K562 (cell line): ENCODE data around the gene NPEPL1.

Experiments
- CHD2 ChIP-seq: IDR thresholded peaks from 2 replicates; pipeline ENCODE4 v1.6.1; 2011; ENCODE audit warnings: low read depth, low read length
- MTA1 ChIP-seq: fragments of 450-650 bp; IDR thresholded peaks from 2 replicates; pipeline ENCODE4 v1.6.1; 2017; ENCODE audit warnings: borderline replicate concordance
- POLR2A ChIP-seq: fragments of 450-650 bp; conservative IDR thresholded peaks from 2 replicates; pipeline ENCODE4 v1.6.1; 2016
- PRMT5 ChIP-seq: sonication (generic); formaldehyde crosslinking; IDR thresholded peaks from 2 replicates; pipeline ENCODE4 v1.5.0; 2020; ENCODE audit warnings: missing genetic modification reagents
- ZFP1 ChIP-seq: fragments of 450-650 bp; formaldehyde crosslinking; IDR thresholded peaks from 2 replicates; pipeline ENCODE4 v1.4.0; 2020; ENCODE audit warnings: mild to moderate bottlenecking, mixed read lengths
- ZNF644 ChIP-seq: fragments of 200-800 bp; sonication (Bioruptor generic); IDR thresholded peaks from 2 replicates; pipeline ENCODE4 v1.6.1; 2016; ENCODE audit warnings: low read depth, missing genetic modification characterization, missing compliant biosample characterization
- ZNF699 ChIP-seq: fragments of 250-450 bp; sonication (Bioruptor Pico); IDR thresholded peaks from 2 replicates; pipeline ENCODE4 v1.8.0; 2021; ENCODE audit warnings: mild to moderate bottlenecking, moderate library complexity; ENCODE audit not compliant: insufficient replicate concordance
- TF ChIP-seq, protein P1 (sequence below): sonication (generic); formaldehyde crosslinking; IDR thresholded peaks from 2 replicates; pipeline ENCODE4 v1.5.0; 2020; ENCODE audit warnings: missing genetic modification reagents
- TF ChIP-seq, protein P2 (sequence below): sonication (generic); formaldehyde crosslinking; IDR thresholded peaks from 2 replicates; pipeline ENCODE4 v1.9.0; 2022; ENCODE audit warnings: mild to moderate bottlenecking, missing genetic modification reagents

DNA sequence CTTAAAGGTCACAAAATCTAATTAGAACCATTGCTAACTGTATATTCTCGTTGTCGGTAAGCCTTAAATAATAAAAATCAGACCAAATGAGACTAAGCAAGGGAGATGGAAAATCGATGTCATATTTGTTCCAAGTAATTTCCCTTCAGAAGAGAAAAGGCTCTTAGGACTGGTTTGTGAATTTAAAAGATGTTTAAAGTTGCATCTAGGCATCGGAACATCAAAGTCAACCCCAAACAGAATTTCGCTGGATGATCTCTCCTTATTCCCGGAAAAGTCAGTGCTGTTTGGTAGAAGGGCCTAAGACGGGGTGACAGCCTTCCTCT, 63.8 kb downstream of the NPEPL1 start:
- TF ChIP-seq ZFP1 (CRISPR knock-in tag) (no peak), CHD2 (no peak), PRMT5 (CRISPR knock-in tag) (no peak), ZNF644 (tag) (no peak), ZNF699 (CRISPR knock-in tag) (no peak), MTA1 (no peak), POLR2A (no peak)
- TF ChIP-seq, protein P1, sequence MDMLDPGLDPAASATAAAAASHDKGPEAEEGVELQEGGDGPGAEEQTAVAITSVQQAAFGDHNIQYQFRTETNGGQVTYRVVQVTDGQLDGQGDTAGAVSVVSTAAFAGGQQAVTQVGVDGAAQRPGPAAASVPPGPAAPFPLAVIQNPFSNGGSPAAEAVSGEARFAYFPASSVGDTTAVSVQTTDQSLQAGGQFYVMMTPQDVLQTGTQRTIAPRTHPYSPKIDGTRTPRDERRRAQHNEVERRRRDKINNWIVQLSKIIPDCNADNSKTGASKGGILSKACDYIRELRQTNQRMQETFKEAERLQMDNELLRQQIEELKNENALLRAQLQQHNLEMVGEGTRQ (CRISPR knock-in tag) = no peak
- TF ChIP-seq, protein P2, sequence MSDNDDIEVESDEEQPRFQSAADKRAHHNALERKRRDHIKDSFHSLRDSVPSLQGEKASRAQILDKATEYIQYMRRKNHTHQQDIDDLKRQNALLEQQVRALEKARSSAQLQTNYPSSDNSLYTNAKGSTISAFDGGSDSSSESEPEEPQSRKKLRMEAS = no peak
